ENCODE results near the gene JPT2. TPM values are rescaled to one million over a fixed set of nuclear protein-coding genes. Genes with fewer than 3 reads are reported as not detected.

The JPT2 gene
- total and polyA plus RNA-seq, 2 experiments from 2014 or later, result 43.8 to 139 TPM

- Histone ChIP-seq H3K27me3 (ENCODE audit: insufficient read depth) (no peaks in the 10 kb centered on the region), H3K79me2 (replicated peaks; ENCODE audit: insufficient read depth) (peaks cover 50% of the 10 kb centered on the region), H3K4me1 (ENCODE audit: insufficient read depth) (no peaks in the 10 kb centered on the region), H3F3A (replicated peaks; ENCODE audit: low read depth) (no peaks in the 10 kb centered on the region), H2AFZ (no peak overlapping the region), H3K36me3 (ENCODE audit: insufficient read depth) (peaks cover 4% of the 10 kb centered on the region), H3K4me2 (no peak overlapping the region), H4K20me1 (replicated peaks; ENCODE audit: insufficient read depth) (peaks cover 30% of the 10 kb centered on the region), H3K27ac (ENCODE audit: low read depth) (no peak overlapping the region), H3K9me2 (ENCODE audit: insufficient read depth) (no peaks in the 10 kb centered on the region), H3K4me3 (no peak overlapping the region)
- ATAC-seq (no peak), DNase-seq (ENCODE audit: low spot score) (no peak)
- Mint-ChIP-seq H3K4me3 (no peak overlapping the region), H3K27me3 (ENCODE audit: insufficient read depth, low read depth, poor library complexity) (no peaks in the 10 kb centered on the region), H3K4me1 (no peaks in the 10 kb centered on the region; the same call in 2 of the 3 replicates), H3K27ac (no peak overlapping the region), H3K9me3 (no peaks in the 10 kb centered on the region; the same call in 2 of the 3 replicates), H3K36me3 (ENCODE audit: low read depth) (peaks cover 58% of the 10 kb centered on the region)
- TF ChIP-seq REST (IDR thresholded peaks at IDR 0.05; ENCODE audit: unreplicated experiment), result no peak
- TF ChIP-seq STAT1 (IDR thresholded peaks at IDR 0.05; ENCODE audit: unreplicated experiment), result no peak
- no peak for TF ChIP-seq ETS1 (IDR thresholded peaks at IDR 0.05)
- TF ChIP-seq EZH2phosphoT487 (IDR thresholded peaks at IDR 0.05; ENCODE audit: unreplicated experiment), result no peak
- TF ChIP-seq JUNB (IDR thresholded peaks at IDR 0.05; ENCODE audit: unreplicated experiment), result no peak
- TF ChIP-seq EZH2 (IDR thresholded peaks at IDR 0.05; ENCODE audit: low read depth, unreplicated experiment), result no peak
- no peak for TF ChIP-seq CREB1 (CRISPR knock-in tag; IDR thresholded peaks at IDR 0.05; ENCODE audit: low read depth)
- no peak for TF ChIP-seq CTCF (conservative IDR thresholded peaks at IDR 0.05; ENCODE audit: low read depth in 2 of 2)
- no peak for TF ChIP-seq ZNF114 (CRISPR knock-in tag; IDR thresholded peaks at IDR 0.05)
- no peak for TF ChIP-seq POLR2AphosphoS5 (IDR thresholded peaks at IDR 0.05; ENCODE audit: low read depth)
- TF ChIP-seq ZNF462 (CRISPR knock-in tag; IDR thresholded peaks at IDR 0.05), result no peak
- TF ChIP-seq NANOG (IDR thresholded peaks at IDR 0.05; ENCODE audit: borderline replicate concordance), result no peak
Observed at GRCh38 chr16:1634541-1634940, 43.5 kb upstream of the JPT2 start.
